ENCODE data around the gene UQCRH.
"Not testable (repeated sequence)": the region's sequence is repeated elsewhere in the genome, so short reads cannot be mapped to it uniquely, and the experiment has no call there.

UQCRH gene

GRCh38 chr1:46333300-46334029 lies 30.0 kb downstream of the UQCRH start:
- DNase-seq (ENCODE audit: low read depth in 2 of 2): no peak

- DNase-seq (ENCODE audit: low read depth in 2 of 2): no peak
These were observed 30.5 kb downstream of the UQCRH start for GRCh38 chr1:46334030-46334384.

GRCh38 chr1:46335081-46335480 lies 31.6 kb downstream of the UQCRH start:
- no peak for DNase-seq (ENCODE audit: low read depth in 2 of 2)

GRCh38 chr1:46337409-46337808 lies 33.9 kb downstream of the UQCRH start:
- DNase-seq (ENCODE audit: low read depth in 2 of 2): not testable (repeated sequence)

GRCh38 chr1:46340404-46341221 lies 37.1 kb downstream of the UQCRH start, which contains the start of gene NSUN4:
TSS of gene NSUN4 (plus strand) at chr1:46340807. CDS start at chr1:46340827, 20 bp downstream.
- DNase-seq (ENCODE audit: low read depth in 2 of 2): peak; percentile 78

GRCh38 chr1:46341222-46342083 lies 38.0 kb downstream of the UQCRH start:
- DNase-seq (ENCODE audit: low read depth in 2 of 2): no peak

- DNase-seq (ENCODE audit: low read depth in 2 of 2): no peak
These were observed 38.7 kb downstream of the UQCRH start for GRCh38 chr1:46342084-46342656.

GRCh38 chr1:46342677-46343350 lies 39.3 kb downstream of the UQCRH start:
- no peak for DNase-seq (ENCODE audit: low read depth in 2 of 2)

GRCh38 chr1:46343351-46343695 lies 39.8 kb downstream of the UQCRH start:
- DNase-seq (ENCODE audit: low read depth in 2 of 2): no peak

GRCh38 chr1:46343705-46344104 lies 40.2 kb downstream of the UQCRH start:
- no peak for DNase-seq (ENCODE audit: low read depth in 2 of 2)

GRCh38 chr1:46344481-46344880 lies 41.0 kb downstream of the UQCRH start:
- DNase-seq (ENCODE audit: low read depth in 2 of 2): no peak

GRCh38 chr1:46345281-46345680 lies 41.8 kb downstream of the UQCRH start:
- DNase-seq (ENCODE audit: low read depth in 2 of 2): no peak

GRCh38 chr1:46352363-46352762 lies 48.9 kb downstream of the UQCRH start:
- DNase-seq (ENCODE audit: low read depth in 2 of 2): no peak

- DNase-seq (ENCODE audit: low read depth in 2 of 2): not testable (repeated sequence)
These were observed 52.4 kb downstream of the UQCRH start for GRCh38 chr1:46355920-46356319.

GRCh38 chr1:46362158-46362557 lies 58.7 kb downstream of the UQCRH start:
- no peak for DNase-seq (ENCODE audit: low read depth in 2 of 2)

- DNase-seq (ENCODE audit: low read depth in 2 of 2): no peak
These were observed 59.6 kb downstream of the UQCRH start for GRCh38 chr1:46363121-46363520.

- no peak for DNase-seq (ENCODE audit: low read depth in 2 of 2)
These were observed 61.1 kb downstream of the UQCRH start for GRCh38 chr1:46364612-46365011.

- not testable (repeated sequence) for DNase-seq (ENCODE audit: low read depth in 2 of 2)
These were observed 62.3 kb downstream of the UQCRH start for GRCh38 chr1:46365796-46366195.
